ENCODE results near the gene DHX15.

DHX15 gene

DNA sequence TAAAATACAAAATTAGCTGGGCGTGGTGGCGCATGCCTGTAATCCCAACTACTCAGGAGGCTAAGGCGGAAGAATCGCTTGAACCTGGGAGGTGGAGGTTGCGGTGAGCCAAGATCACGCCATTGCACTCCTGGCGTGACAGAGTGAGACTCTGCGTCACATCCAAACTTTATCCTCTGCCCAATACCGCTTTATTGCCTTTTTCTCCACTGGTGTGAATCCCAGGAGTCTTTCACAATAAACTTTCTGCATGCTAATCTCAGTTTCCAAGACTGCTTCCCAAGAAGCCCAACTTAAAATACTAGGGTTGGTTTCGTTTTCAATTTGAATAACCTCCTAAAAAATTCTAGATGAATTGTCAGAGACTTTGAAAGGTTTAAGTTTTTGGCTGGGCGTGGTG is 27.2 kb upstream of the DHX15 start:
- TF ChIP-seq, protein P1, sequence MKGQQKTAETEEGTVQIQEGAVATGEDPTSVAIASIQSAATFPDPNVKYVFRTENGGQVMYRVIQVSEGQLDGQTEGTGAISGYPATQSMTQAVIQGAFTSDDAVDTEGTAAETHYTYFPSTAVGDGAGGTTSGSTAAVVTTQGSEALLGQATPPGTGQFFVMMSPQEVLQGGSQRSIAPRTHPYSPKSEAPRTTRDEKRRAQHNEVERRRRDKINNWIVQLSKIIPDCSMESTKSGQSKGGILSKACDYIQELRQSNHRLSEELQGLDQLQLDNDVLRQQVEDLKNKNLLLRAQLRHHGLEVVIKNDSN (IDR thresholded peaks at IDR 0.05): no peak
- TF ChIP-seq NFIC (IDR thresholded peaks at IDR 0.05) (no peak), TCF12 (IDR thresholded peaks at IDR 0.05; ENCODE audit: low read depth) (no peak), EP300 (IDR thresholded peaks at IDR 0.05; ENCODE audit: borderline replicate concordance) (no peak), ZBTB7A (IDR thresholded peaks at IDR 0.05; ENCODE audit: low read depth) (no peak), TAF1 (IDR thresholded peaks at IDR 0.05; ENCODE audit: low read depth) (no peak), FOXM1 (IDR thresholded peaks at IDR 0.05; ENCODE audit: borderline replicate concordance, low read depth) (no peak), EGR1 (IDR thresholded peaks at IDR 0.05) (no peak), CREB1 (IDR thresholded peaks at IDR 0.05; ENCODE audit: low read depth) (no peak), YY1 (IDR thresholded peaks at IDR 0.05; ENCODE audit: low read depth) (no peak)

DNA sequence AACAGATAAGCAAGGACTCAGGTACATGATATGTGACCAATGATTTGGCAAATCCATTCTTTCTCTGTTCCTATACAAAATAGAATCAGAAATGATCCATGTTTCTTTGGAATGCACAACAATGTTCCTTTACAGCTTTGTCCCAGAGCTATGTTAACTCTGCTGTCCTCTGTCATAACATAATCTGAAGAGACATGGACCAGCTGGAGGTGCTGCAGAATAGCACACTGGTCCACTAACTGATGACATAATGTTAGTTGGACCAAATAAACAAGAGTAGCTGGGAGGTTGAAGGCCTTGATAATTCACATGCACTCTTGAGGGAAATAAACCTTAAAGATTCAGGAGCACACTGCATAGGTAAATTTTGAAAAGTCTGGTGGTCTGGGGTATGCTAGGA is 23.0 kb upstream of the DHX15 start:
- TF ChIP-seq, protein P2, sequence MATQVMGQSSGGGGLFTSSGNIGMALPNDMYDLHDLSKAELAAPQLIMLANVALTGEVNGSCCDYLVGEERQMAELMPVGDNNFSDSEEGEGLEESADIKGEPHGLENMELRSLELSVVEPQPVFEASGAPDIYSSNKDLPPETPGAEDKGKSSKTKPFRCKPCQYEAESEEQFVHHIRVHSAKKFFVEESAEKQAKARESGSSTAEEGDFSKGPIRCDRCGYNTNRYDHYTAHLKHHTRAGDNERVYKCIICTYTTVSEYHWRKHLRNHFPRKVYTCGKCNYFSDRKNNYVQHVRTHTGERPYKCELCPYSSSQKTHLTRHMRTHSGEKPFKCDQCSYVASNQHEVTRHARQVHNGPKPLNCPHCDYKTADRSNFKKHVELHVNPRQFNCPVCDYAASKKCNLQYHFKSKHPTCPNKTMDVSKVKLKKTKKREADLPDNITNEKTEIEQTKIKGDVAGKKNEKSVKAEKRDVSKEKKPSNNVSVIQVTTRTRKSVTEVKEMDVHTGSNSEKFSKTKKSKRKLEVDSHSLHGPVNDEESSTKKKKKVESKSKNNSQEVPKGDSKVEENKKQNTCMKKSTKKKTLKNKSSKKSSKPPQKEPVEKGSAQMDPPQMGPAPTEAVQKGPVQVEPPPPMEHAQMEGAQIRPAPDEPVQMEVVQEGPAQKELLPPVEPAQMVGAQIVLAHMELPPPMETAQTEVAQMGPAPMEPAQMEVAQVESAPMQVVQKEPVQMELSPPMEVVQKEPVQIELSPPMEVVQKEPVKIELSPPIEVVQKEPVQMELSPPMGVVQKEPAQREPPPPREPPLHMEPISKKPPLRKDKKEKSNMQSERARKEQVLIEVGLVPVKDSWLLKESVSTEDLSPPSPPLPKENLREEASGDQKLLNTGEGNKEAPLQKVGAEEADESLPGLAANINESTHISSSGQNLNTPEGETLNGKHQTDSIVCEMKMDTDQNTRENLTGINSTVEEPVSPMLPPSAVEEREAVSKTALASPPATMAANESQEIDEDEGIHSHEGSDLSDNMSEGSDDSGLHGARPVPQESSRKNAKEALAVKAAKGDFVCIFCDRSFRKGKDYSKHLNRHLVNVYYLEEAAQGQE (IDR thresholded peaks at IDR 0.05; ENCODE audit: low read depth): no peak
- TF ChIP-seq EGR1 (IDR thresholded peaks at IDR 0.05): no peak
- TF ChIP-seq TEAD4 (IDR thresholded peaks at IDR 0.05): no peak
- TF ChIP-seq RAD21 (IDR thresholded peaks at IDR 0.05; ENCODE audit: low read depth): no peak
- TF ChIP-seq, protein P1 (IDR thresholded peaks at IDR 0.05): no peak
- TF ChIP-seq TCF12 (IDR thresholded peaks at IDR 0.05; ENCODE audit: low read depth): no peak
- TF ChIP-seq CEBPB (IDR thresholded peaks at IDR 0.05): no peak
- no peak for TF ChIP-seq CREB1 (IDR thresholded peaks at IDR 0.05; ENCODE audit: low read depth)
- TF ChIP-seq TAF1 (IDR thresholded peaks at IDR 0.05; ENCODE audit: low read depth): no peak
- no peak for TF ChIP-seq YY1 (IDR thresholded peaks at IDR 0.05; ENCODE audit: low read depth)
- no peak for TF ChIP-seq FOXM1 (IDR thresholded peaks at IDR 0.05; ENCODE audit: borderline replicate concordance, low read depth)
- no peak for TF ChIP-seq NFIC (IDR thresholded peaks at IDR 0.05)
- no peak for TF ChIP-seq ZBTB7A (IDR thresholded peaks at IDR 0.05; ENCODE audit: low read depth)
- TF ChIP-seq, protein P3, sequence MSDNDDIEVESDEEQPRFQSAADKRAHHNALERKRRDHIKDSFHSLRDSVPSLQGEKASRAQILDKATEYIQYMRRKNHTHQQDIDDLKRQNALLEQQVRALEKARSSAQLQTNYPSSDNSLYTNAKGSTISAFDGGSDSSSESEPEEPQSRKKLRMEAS (IDR thresholded peaks at IDR 0.05): no peak

DNA sequence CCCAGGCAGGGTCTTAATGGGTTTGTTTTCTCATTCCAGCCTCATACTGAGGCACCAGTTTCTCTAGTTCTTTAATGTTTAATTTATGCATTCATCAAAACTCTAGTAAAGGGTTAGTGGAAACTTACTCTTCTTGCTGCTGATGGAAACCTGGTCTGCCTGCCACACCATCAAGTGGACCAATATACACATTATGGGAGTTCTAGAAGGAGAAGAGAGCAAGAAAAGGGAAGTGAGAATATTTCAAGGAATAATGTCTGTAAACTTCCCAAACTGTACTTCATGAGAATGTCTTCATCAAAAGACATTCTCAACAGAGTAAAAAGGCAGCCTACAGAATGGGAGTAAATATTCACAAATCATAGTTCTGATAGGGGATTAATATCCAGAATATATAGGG is 20.9 kb upstream of the DHX15 start:
- no peak for TF ChIP-seq EP300 (IDR thresholded peaks at IDR 0.05; ENCODE audit: borderline replicate concordance)
- TF ChIP-seq ZBTB7A (IDR thresholded peaks at IDR 0.05; ENCODE audit: low read depth): no peak

DNA sequence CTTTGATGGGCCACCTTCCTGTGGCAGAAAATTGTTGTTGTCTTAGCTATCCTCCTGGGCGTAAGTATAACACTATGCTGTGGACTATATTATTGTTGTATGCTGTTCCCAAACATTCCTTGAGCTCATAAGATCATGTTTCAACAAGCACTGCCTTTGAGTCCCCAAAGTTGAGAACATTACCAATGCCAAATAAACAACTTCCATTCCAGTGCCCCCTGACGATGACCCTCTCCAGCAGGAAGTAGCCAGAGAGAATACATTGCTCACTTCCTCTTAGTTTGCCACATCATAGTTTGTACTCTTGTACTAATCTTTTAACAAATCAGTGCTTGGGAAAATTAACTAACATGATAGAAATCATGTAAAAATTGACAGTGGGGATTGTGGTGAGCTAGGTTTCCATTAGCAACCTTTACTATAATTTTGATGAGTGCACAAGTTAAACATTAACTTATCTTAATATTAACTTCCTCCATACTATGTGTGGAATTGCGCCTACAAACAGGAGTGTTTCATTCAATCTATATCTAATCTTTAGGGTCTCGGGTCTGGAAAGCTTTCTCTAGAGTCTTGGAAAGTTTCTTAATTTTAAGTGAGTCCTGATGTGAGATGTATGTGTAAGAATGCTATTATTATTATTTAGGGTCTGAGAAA is 20.3 kb upstream of the DHX15 start:
- TF ChIP-seq, protein P1 (IDR thresholded peaks at IDR 0.05): no peak
- no peak for TF ChIP-seq RAD21 (IDR thresholded peaks at IDR 0.05; ENCODE audit: low read depth)
- no peak for TF ChIP-seq TEAD4 (IDR thresholded peaks at IDR 0.05)
- TF ChIP-seq TCF12 (IDR thresholded peaks at IDR 0.05; ENCODE audit: low read depth): no peak
- TF ChIP-seq CREB1 (IDR thresholded peaks at IDR 0.05; ENCODE audit: low read depth): no peak
- TF ChIP-seq, protein P2 (IDR thresholded peaks at IDR 0.05; ENCODE audit: low read depth): no peak
- no peak for TF ChIP-seq YY1 (IDR thresholded peaks at IDR 0.05; ENCODE audit: low read depth)
- no peak for TF ChIP-seq EP300 (IDR thresholded peaks at IDR 0.05; ENCODE audit: borderline replicate concordance)
- TF ChIP-seq FOXM1 (IDR thresholded peaks at IDR 0.05; ENCODE audit: borderline replicate concordance, low read depth): no peak
- no peak for TF ChIP-seq TAF1 (IDR thresholded peaks at IDR 0.05; ENCODE audit: low read depth)
- TF ChIP-seq CEBPB (IDR thresholded peaks at IDR 0.05): no peak
- no peak for TF ChIP-seq NFIC (IDR thresholded peaks at IDR 0.05)
- no peak for TF ChIP-seq EGR1 (IDR thresholded peaks at IDR 0.05)
- TF ChIP-seq, protein P3 (IDR thresholded peaks at IDR 0.05): no peak
- no peak for TF ChIP-seq ZBTB7A (IDR thresholded peaks at IDR 0.05; ENCODE audit: low read depth)

DNA sequence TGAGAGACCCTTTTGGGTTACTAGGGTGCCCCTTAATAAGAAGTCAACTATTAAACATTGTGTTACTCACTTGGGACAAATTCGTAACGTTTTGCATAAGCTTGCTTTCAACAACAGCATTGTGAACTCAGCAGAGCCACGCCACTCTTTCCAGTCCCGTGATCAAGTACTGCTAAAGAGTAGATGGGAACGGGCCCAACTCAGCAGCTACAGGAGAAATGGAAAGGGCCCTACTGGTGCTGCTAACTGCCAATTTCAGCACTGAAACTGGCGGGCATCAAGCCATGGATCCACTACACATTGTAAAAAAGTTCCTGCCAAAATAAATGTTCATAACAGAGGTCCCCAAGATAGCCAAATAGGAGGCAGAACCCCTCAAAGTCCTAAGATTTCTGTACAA is 19.0 kb upstream of the DHX15 start:
- TF ChIP-seq RAD21 (IDR thresholded peaks at IDR 0.05; ENCODE audit: low read depth) (no peak), YY1 (IDR thresholded peaks at IDR 0.05; ENCODE audit: low read depth) (no peak), FOXM1 (IDR thresholded peaks at IDR 0.05; ENCODE audit: borderline replicate concordance, low read depth) (no peak)

DNA sequence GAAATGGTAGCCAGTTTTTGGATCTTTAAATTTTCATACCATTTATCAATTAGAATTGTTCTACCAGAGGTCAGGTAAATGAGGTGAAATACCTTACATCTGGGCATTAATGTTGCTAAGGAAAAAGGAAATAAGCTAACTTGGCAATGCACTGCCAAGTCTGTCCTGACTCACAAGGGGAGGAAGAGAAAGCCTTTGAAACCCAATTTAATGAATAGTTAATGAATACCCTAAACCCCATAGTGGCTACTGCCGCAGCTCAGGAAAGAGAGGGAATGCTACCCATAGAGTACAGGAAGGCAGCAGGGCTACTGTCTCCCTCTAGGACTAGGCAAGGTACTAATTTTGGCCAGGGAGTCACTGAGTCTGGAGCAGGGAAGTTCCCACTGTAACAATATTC is 16.8 kb upstream of the DHX15 start:
- TF ChIP-seq TEAD4 (IDR thresholded peaks at IDR 0.05) (no peak), FOXM1 (IDR thresholded peaks at IDR 0.05; ENCODE audit: borderline replicate concordance, low read depth) (no peak), TCF12 (IDR thresholded peaks at IDR 0.05; ENCODE audit: low read depth) (no peak), CREB1 (IDR thresholded peaks at IDR 0.05; ENCODE audit: low read depth) (no peak), TAF1 (IDR thresholded peaks at IDR 0.05; ENCODE audit: low read depth) (no peak), NFIC (IDR thresholded peaks at IDR 0.05) (no peak), CEBPB (IDR thresholded peaks at IDR 0.05) (no peak), EP300 (IDR thresholded peaks at IDR 0.05; ENCODE audit: borderline replicate concordance) (no peak), ZBTB7A (IDR thresholded peaks at IDR 0.05; ENCODE audit: low read depth) (no peak), RAD21 (IDR thresholded peaks at IDR 0.05; ENCODE audit: low read depth) (no peak)
- TF ChIP-seq, protein P2 (IDR thresholded peaks at IDR 0.05; ENCODE audit: low read depth): no peak
- TF ChIP-seq, protein P1 (IDR thresholded peaks at IDR 0.05): no peak
